IPS DF 4.7 (cell line): ENCODE results near the gene MICU1.
"Not testable (repeated sequence)": the region's sequence is repeated elsewhere in the genome, so short reads cannot be mapped to it uniquely, and the experiment has no call there.

Experiments
- DNase-seq: peaks from one replicate; pipeline ENCODE4 v3.0.0-alpha.2; 2013; ENCODE audit warnings: low spot score; ENCODE audit errors: extremely low read depth

Gene MICU1

DNA sequence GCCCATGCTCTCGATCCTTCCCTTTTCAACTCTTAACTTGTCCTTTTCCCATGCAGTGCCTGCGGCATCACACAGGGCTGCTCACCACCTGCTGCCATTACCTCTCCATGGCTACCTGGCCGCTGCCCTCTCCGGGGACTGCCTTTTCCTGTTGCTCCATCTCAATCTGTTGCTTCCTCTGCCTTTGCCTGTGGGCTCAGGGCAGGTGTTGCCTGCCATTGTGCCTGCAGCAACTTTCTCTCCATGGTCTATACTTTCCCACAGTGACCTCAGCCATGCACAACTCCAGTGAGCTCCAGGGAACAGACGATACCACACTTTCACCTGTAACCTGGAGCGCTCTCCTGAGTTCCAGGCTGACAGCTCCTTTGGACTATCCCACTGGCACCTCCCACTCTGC lies 274.4 kb downstream of the MICU1 start:
- DNase-seq, result no peak

GRCh38 chr10:72349438-72349837 lies 276.4 kb downstream of the MICU1 start:
- DNase-seq, result no peak

DNA sequence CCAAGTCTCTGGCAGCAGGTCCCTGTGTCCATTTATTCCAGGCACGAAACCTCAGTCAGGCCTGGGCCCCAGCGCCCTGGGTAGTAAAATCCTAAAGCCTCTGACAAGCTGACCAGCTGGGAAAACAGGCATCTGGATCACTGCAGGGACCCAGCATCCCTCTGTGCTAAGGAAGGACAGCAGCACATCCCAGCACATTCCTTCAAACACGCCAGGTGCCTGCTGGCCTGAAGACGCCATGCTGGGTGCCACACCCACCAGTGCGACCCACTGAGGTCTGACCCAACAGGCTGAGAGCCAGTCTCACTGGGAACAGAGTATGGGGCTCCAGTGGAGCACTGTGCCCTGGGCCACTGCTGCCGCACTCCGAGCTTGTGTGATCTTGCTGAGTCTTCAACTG lies 277.6 kb downstream of the MICU1 start:
- no peak for DNase-seq

- not testable (repeated sequence) for DNase-seq
Observed at GRCh38 chr10:72346117-72346516, 279.8 kb downstream of the MICU1 start.

- DNase-seq, result no peak
Observed at GRCh38 chr10:72344932-72345331, 280.9 kb downstream of the MICU1 start.

DNA sequence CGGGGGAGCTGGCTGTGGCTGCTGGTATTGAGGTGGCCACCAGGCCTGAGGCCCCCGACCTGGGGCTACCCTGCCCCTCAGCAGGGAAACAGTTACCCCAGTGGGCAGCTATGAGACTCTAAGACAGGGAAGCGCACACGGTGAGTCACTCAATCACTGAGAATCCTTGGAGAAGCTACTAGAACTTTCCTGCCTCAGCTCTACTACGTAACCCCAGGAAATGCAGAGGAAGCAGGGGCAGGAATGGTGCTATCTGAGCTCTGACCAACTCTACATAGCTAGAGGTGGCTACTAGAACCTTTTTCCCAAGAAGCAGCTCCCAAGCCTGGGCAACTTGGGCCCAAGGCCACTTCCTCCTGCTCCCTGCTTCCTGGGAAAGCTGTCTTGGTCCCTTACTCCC lies 283.0 kb downstream of the MICU1 start:
- no peak for DNase-seq

- no peak for DNase-seq
Observed at GRCh38 chr10:72340510-72341261, 285.2 kb downstream of the MICU1 start.

GRCh38 chr10:72338180-72338579 lies 287.7 kb downstream of the MICU1 start:
- no peak for DNase-seq

DNA sequence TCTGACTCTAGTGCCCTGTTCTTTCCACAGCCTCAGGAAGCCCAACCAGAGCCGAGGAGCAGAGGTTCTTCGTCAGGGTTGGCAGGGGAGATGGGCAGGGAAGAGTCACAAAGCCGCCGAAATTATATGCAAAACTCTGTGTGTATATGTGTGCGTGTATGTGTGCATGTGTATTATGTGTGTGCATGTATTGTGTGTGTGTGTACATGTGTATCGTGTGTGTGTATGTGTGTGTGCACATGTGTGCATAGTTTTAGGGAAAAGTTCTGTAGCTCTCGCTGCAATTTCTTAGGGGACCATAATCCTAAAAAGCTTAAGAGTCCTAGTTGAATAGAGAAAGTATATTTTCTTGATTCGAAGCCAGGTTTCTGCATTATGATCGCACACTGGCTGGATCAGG lies 288.2 kb downstream of the MICU1 start:
- DNase-seq, result no peak

- DNase-seq, result no peak
Observed at GRCh38 chr10:72337039-72337629, 288.7 kb downstream of the MICU1 start.

DNA sequence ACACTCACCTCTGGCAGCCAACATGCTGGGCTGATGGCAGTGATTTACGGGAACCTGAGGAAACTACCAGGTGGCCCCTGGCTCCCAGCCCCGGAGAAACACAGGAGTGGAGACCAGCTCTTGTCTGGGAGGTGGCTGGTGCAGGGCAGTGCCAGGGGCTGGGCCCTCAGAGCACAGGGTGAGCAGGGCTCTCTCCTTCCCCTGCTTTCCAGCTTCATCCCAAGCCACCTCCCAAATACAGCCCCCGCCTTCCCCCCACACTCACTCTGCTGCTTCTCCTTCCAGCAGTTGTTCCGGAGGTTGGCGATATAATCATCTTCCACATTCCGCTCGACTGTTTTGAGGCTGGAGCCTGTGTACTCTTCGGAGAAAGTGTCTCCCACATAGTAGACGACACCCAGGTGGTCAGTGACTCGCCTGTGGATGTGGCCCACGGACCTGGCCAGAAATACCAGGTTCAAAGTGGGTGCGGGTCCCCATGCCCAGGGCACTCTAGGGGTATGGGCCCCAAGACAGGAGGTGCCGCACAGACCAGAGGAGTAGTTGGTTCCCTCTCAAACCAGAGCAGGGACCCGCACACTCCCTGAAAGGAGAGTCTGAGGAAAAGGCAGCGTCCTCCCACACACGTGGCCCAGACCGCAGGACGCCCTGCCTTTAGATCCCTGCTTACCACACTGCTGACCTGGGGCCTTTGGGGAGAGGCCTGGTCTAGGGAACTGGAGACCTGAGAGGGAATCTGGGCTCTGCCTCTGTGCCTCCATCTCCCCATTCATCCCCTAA lies 289.4 kb downstream of the MICU1 start:
- no peak for DNase-seq

- no peak for DNase-seq
Observed at GRCh38 chr10:72335394-72336258, 290.3 kb downstream of the MICU1 start.

GRCh38 chr10:72334825-72335393 lies 291.0 kb downstream of the MICU1 start:
- no peak for DNase-seq

GRCh38 chr10:72334196-72334824 lies 291.6 kb downstream of the MICU1 start:
- no peak for DNase-seq

DNA sequence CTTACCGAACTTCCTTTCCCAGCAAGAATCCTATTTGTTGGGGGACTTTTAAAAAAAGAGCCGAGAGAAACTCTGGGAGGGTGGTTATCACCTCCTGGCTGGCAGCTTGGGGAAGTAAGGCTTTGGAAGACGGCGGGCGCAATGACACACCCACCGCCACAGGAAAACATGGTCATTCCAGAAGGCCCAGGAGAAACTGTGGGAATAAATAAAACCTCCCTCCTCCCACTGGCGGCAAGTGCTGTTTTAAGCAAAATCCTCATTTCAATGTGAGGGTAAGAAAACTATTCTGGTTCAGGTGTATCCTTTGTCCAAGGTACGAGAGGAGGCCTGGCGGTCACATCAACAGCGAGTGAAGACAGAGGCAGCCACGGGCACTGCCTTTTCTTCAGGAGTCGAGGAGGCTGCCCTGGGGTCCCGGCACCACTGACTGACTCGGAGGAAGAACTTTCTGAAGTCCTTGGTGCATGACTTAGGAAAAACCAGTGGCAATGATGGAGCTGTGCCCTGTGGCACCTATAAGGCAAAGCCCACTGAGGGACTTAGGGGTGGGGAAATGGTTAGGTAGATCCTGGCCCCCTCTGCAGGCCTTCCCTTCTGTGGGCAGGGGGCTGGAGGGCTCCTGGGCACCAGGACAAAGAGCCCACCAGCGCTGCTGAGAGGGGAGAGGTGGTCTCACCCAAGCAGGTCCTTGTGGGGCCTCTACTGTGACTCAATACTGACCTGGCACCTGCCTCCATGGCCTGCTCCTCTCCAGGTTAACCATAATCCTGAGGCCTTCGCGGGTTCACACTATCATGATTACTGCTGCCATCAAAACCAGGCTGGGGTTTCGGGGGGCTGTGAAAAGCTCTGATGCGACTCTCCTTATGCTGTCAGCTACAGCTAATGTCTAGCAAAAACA lies 292.5 kb downstream of the MICU1 start:
- no peak for DNase-seq

DNA sequence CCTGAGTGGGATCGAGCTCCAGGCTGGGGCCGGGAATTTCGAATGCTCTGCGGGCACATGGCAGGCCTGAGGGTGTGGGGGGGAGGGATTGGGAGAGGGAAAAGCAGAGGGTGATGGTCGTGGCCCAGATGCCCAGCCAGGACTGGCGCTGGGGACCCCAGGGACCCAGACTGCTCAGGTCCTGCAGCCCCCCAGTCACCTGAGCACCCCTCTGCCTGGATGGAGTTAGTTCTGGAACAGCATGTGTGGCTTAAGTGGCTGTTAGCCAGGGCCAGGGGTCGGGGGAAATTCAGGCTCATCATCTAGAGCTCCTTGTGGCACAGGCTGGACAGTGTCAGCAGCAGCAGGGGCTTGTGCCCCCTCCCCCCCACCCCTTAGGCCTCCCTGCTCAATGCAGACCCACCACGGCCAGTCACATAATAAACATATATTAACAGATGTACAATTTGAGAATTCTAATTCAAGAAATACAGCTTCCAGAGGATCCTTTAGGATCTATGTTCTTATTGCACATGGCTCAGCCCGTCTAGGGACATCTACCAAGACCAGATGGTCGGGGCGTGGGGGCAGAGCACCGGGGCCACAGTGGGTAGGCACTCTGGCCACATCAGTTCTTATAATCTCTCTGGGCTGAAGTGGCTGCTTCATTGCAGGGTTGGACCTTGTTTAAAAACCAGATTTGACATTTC lies 293.3 kb downstream of the MICU1 start:
- DNase-seq, result no peak

GRCh38 chr10:72331575-72332422 lies 294.1 kb downstream of the MICU1 start:
- no peak for DNase-seq

GRCh38 chr10:72330069-72330426 lies 295.8 kb downstream of the MICU1 start:
- no peak for DNase-seq
